Measurements from ENCODE around the gene PDLIM7. TPM values are rescaled to one million over a fixed set of nuclear protein-coding genes. Genes with fewer than 3 reads are reported as not detected.
A peak's percentile ranks its signal among the peaks of the same experiment; 100 is the strongest.

Gene PDLIM7
- total RNA-seq, 4 donors from 2014 or later = 23.2 to 52.4 (median 34.8) TPM

GRCh38 chr5:177519463-177520235, 22.2 kb upstream of the PDLIM7 start:
- no peak for TF ChIP-seq POLR2A (IDR thresholded peaks at IDR 0.05)
- TF ChIP-seq, protein P1, sequence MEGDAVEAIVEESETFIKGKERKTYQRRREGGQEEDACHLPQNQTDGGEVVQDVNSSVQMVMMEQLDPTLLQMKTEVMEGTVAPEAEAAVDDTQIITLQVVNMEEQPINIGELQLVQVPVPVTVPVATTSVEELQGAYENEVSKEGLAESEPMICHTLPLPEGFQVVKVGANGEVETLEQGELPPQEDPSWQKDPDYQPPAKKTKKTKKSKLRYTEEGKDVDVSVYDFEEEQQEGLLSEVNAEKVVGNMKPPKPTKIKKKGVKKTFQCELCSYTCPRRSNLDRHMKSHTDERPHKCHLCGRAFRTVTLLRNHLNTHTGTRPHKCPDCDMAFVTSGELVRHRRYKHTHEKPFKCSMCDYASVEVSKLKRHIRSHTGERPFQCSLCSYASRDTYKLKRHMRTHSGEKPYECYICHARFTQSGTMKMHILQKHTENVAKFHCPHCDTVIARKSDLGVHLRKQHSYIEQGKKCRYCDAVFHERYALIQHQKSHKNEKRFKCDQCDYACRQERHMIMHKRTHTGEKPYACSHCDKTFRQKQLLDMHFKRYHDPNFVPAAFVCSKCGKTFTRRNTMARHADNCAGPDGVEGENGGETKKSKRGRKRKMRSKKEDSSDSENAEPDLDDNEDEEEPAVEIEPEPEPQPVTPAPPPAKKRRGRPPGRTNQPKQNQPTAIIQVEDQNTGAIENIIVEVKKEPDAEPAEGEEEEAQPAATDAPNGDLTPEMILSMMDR (IDR thresholded peaks at IDR 0.05) = no peak
- H3K27me3 ChIP-seq = no peaks in the 10 kb centered on the region
- DNase-seq = no peak
- peaks cover 9 to 10% of the 10 kb centered on the region in 2 donors for H3K4me1 ChIP-seq
- peaks cover 43 to 48% of the 10 kb centered on the region in 2 donors for H3K36me3 ChIP-seq
- no peak overlapping the region for H3K4me3 ChIP-seq (replicated peaks in 1 of 3)
- 84 to 86% methylated on average over 13 of the region's 13 CpGs for WGBS, 2 donors
- no peaks in the 10 kb centered on the region for H3K9me3 ChIP-seq
- intact Hi-C loops (cut with DNase I) = loop anchor here (10.0 kb wide), 1 partner anchor 75 kb away; the partner anchor contains the start of gene TMED9
- no peak overlapping the region for H3K27ac ChIP-seq

DNA sequence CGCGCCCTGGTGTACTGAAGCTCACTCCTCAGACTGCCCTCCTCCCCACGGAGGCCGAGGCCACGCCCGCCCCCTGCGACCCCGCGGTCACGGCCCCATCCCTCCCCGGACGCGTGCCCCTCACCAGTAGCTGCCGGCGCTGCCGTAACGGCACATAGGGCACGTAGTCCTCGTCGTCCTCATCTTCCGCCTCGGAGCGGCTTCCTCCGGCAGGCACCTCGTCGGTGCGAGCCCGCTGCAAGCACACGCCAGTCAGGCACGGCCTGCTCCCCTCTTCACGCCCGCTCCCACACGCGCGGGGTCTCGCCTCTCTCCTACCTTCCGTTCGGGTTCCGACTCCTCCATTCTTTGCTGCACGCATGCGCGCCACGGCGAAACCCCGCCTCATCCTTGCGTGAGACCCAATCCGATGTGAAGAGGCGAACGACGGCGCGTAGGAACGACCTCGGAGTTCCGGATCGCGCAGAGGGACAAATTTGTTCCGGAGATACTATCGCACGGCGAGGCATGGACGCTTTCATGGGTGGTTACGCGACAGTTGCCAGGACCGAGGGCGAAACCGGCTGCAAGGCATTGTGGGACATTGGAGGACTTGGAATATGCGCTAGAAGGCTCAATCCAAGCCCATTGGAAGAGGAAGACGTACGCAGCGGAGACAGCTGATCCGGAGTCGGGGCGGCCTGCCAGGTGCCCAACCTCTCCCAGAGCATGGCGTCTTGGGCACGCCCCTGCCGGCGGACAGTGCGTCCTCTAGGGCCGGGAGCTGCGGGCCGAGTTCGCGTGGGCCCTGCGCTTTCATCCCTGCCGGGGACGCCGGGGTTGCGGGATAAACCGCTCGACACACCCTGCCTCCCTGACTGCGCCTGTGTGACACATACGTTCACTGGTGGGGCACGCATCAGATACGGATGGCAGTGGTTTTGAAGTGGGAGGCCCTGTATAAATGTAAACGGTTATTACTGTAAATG, 19.5 kb upstream of the PDLIM7 start, which contains the start of gene DDX41:
Gene DDX41 (minus strand): TSS at position 361 of the 968 bp plus-strand sequence. CDS start 16 bp downstream, at position 345.
- WGBS, 2 donors = 0 to 1% methylated on average over 25 to 71 of the region's 96 CpGs

GRCh38 chr5:177515580-177515979, 18.2 kb upstream of the PDLIM7 start:
- H3K4me3 ChIP-seq (replicated peaks in 1 of 3) = peak overlapping the region in 1 of 3 donors; percentile 67
- no peak overlapping the region for H3K27ac ChIP-seq
- 88 to 94% methylated on average over 7 of the region's 7 CpGs for WGBS, 2 donors
- H3K27me3 ChIP-seq = no peaks in the 10 kb centered on the region
- H3K36me3 ChIP-seq = peaks cover 54 to 55% of the 10 kb centered on the region in 2 donors
- intact Hi-C loops (cut with DNase I) = no loop called here
- H3K9me3 ChIP-seq = no peaks in the 10 kb centered on the region
- peaks cover 9 to 10% of the 10 kb centered on the region in 2 donors for H3K4me1 ChIP-seq
- DNase-seq = no peak
- no peak for TF ChIP-seq POLR2A (IDR thresholded peaks at IDR 0.05)
- TF ChIP-seq, protein P1 (IDR thresholded peaks at IDR 0.05) = no peak

More for the DNA sequence above, 19.5 kb upstream of the PDLIM7 start, which contains the start of gene DDX41:
- Histone ChIP-seq H3K27ac (peak within 1 kb of the TSS; percentile 61 to 79 (median 64)), H3K4me3 (replicated peaks in 1 of 3) (peak within 1 kb of the TSS; percentile 43 to 77 (median 67)), H3K36me3 (peaks cover 55% of the 10 kb centered on the region in 2 donors), H3K9me3 (no peaks in the 10 kb centered on the region), H3K27me3 (no peaks in the 10 kb centered on the region), H3K4me1 (peaks cover 9 to 10% of the 10 kb centered on the region in 2 donors)
- TF ChIP-seq POLR2A (IDR thresholded peaks at IDR 0.05) = peak; percentile 12 to 61
- TF ChIP-seq, protein P1 (IDR thresholded peaks at IDR 0.05) = peak in 2 of 6 experiments; percentile 14 to 29
- peak; percentile 98 to 99 for DNase-seq
- intact Hi-C loops (cut with DNase I) = no loop called here

- WGBS, 2 donors = 90 to 98% methylated on average over 9 to 10 of the region's 11 CpGs
- H3K9me3 ChIP-seq = no peaks in the 10 kb centered on the region
- TF ChIP-seq, protein P1 (IDR thresholded peaks at IDR 0.05) = no peak
- no peak for TF ChIP-seq POLR2A (IDR thresholded peaks at IDR 0.05)
- no peaks in the 10 kb centered on the region for H3K27me3 ChIP-seq
- H3K4me3 ChIP-seq (replicated peaks in 1 of 3) = no peak overlapping the region
- H3K27ac ChIP-seq = no peak overlapping the region
- H3K4me1 ChIP-seq = peaks cover 9 to 10% of the 10 kb centered on the region in 2 donors
- intact Hi-C loops (cut with DNase I) = no loop called here
- DNase-seq = no peak
- H3K36me3 ChIP-seq = peaks cover 44 to 45% of the 10 kb centered on the region in 2 donors
Observed at GRCh38 chr5:177514541-177514940, 17.1 kb upstream of the PDLIM7 start.
